Stimulated activated CD4-positive, alpha-beta T cell treated with anti-CD3 and anti-CD28 coated beads, Interleukin-15, amount 100 ng/mL, for 1 hour (primary cell): Measurements from ENCODE around the gene DOCK10.

Experiments
- DNase-seq, 2 donors: peaks; one replicate each; pipeline ENCODE4 v3.0.0-alpha.2; 2020; ENCODE audit warnings: low read depth in 1 of 2, low spot score in 1 of 2

DOCK10 gene

GRCh38 chr2:225013425-225014365, 28.6 kb downstream of the DOCK10 start:
- DNase-seq: no peak

- no peak for DNase-seq
Measured at GRCh38 chr2:225011585-225011984, 30.7 kb downstream of the DOCK10 start.

- DNase-seq: no peak
Measured at GRCh38 chr2:225010804-225011203, 31.5 kb downstream of the DOCK10 start.

GRCh38 chr2:225009768-225010167, 32.5 kb downstream of the DOCK10 start:
- no peak for DNase-seq

GRCh38 chr2:225008935-225009334, 33.3 kb downstream of the DOCK10 start:
- no peak for DNase-seq

- DNase-seq: no peak
Measured at GRCh38 chr2:225008179-225008856, 34.0 kb downstream of the DOCK10 start.

- DNase-seq: no peak
Measured at GRCh38 chr2:225006730-225007129, 35.5 kb downstream of the DOCK10 start.

- DNase-seq: no peak
Measured at GRCh38 chr2:225004597-225004996, 37.7 kb downstream of the DOCK10 start.

- no peak for DNase-seq
Measured at GRCh38 chr2:225002656-225003045, 39.6 kb downstream of the DOCK10 start.

- DNase-seq: peak in 1 of 2 donors; percentile 23
Measured at GRCh38 chr2:225002039-225002655, 40.1 kb downstream of the DOCK10 start.

- no peak for DNase-seq
Measured at GRCh38 chr2:224999754-225000153, 42.5 kb downstream of the DOCK10 start.

- no peak for DNase-seq
Measured at GRCh38 chr2:224999321-224999720, 42.9 kb downstream of the DOCK10 start.

GRCh38 chr2:224997802-224998201, 44.5 kb downstream of the DOCK10 start:
- DNase-seq: no peak

GRCh38 chr2:224995419-224995818, 46.8 kb downstream of the DOCK10 start:
- no peak for DNase-seq

GRCh38 chr2:224994242-224994823, 47.9 kb downstream of the DOCK10 start:
- no peak for DNase-seq

- DNase-seq: no peak
Measured at GRCh38 chr2:224990710-224991109, 51.6 kb downstream of the DOCK10 start.

GRCh38 chr2:224987733-224988132, 54.5 kb downstream of the DOCK10 start:
- DNase-seq: no peak

- DNase-seq: no peak
Measured at GRCh38 chr2:224986477-224986876, 55.8 kb downstream of the DOCK10 start.

- DNase-seq: no peak
Measured at GRCh38 chr2:224984637-224985036, 57.6 kb downstream of the DOCK10 start.

- DNase-seq: no peak
Measured at GRCh38 chr2:224983712-224984554, 58.3 kb downstream of the DOCK10 start.
